ENCODE measurements around the gene TSHZ1. TPM values are rescaled to one million over a fixed set of nuclear protein-coding genes. Genes with fewer than 3 reads are reported as not detected.
A peak's percentile ranks its signal among the peaks of the same experiment; 100 is the strongest.

TSHZ1 gene
- total RNA-seq, 1 experiment from 2014 or later: 9.7 TPM

DNA sequence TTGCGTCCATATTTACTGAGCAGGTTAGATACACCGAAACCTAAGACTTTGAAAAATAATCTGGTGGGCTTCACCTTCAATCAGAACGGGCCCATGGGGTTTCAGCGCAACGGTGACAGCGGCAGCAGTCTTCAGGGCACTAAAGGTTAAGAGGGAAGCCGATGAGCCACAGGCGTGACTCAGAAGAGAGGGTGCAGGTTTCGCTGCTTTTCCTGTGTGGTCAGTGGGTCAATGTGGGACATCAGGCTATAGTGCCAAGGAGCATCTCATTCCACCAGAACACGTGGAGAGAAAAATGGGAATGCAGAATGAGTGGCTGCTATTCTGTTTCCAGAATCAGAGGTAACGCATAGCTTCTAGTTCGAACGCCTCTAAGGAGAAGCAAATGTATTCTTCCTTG lies 10.5 kb upstream of the TSHZ1 start:
- ChIA-PET CTCF (interaction anchor here (0.5 kb wide), 1 partner anchor 256 kb away, joined by 3 read pairs; no protein-coding TSS in a partner anchor), POLR2A (interaction anchor here (0.7 kb wide), 1 partner anchor 10 kb away, joined by 3 read pairs; the partner anchor contains the start of gene TSHZ1)
- no peak overlapping the region for H3K4me3 Mint-ChIP-seq (ENCODE audit: unreplicated experiment)
- no peaks in the 10 kb centered on the region for H3K27me3 Mint-ChIP-seq (ENCODE audit: insufficient read depth, unreplicated experiment)
- intact Hi-C loops (cut with micrococcal nuclease): no loop called here
- BruUV-seq (replicated peaks): no TSS peak
- no peaks in the 10 kb centered on the region for H3K9me3 Mint-ChIP-seq (ENCODE audit: unreplicated experiment)
- H3K4me1 Mint-ChIP-seq (ENCODE audit: insufficient read depth, unreplicated experiment): no peaks in the 10 kb centered on the region
- no peak for DNase-seq (ENCODE audit: unreplicated experiment)
- H3K27ac Mint-ChIP-seq (ENCODE audit: low read depth, unreplicated experiment): no peak overlapping the region
- H3K36me3 Mint-ChIP-seq (ENCODE audit: insufficient read depth, unreplicated experiment): peaks cover 19% of the 10 kb centered on the region
- TF ChIP-seq, protein P1, sequence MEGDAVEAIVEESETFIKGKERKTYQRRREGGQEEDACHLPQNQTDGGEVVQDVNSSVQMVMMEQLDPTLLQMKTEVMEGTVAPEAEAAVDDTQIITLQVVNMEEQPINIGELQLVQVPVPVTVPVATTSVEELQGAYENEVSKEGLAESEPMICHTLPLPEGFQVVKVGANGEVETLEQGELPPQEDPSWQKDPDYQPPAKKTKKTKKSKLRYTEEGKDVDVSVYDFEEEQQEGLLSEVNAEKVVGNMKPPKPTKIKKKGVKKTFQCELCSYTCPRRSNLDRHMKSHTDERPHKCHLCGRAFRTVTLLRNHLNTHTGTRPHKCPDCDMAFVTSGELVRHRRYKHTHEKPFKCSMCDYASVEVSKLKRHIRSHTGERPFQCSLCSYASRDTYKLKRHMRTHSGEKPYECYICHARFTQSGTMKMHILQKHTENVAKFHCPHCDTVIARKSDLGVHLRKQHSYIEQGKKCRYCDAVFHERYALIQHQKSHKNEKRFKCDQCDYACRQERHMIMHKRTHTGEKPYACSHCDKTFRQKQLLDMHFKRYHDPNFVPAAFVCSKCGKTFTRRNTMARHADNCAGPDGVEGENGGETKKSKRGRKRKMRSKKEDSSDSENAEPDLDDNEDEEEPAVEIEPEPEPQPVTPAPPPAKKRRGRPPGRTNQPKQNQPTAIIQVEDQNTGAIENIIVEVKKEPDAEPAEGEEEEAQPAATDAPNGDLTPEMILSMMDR (IDR thresholded peaks at IDR 0.05; ENCODE audit: unreplicated experiment): no peak

DNA sequence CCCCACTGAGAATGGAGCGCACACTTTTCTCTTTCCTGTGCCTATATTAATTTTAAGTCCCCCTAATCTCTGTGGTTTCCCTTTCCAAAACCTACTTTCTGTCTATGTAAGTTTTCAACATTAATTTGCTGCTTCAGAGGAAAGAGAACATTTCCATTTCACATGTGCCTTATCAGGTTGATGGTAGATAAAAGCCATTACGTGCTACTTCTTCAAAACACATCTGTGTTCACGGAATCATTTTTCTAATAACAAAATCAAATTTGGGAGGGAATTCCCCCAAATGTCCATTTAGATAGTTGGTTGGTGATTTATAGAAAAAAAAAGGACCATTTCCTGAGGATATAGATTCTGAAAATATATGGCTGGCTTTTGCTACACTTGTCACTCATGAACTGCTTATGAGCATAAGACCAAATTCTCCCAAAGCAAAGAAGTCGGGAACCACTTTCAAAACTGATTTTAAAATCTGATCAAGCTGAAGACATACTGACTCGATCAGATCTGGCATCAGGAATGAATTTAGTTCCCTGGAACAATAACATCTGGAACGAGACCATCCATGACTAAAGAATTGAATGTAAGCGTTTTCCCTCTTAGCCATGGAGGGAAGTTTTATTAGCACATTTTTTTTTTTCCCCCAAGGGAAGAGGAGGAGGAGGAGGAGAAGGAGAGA lies 9.9 kb upstream of the TSHZ1 start:
- POLR2A ChIA-PET: interaction anchor here (0.7 kb wide), 1 partner anchor 74 kb away, joined by 4 read pairs; no protein-coding TSS in a partner anchor
- intact Hi-C loops (cut with micrococcal nuclease): no loop called here
- Mint-ChIP-seq H3K27me3 (ENCODE audit: insufficient read depth, unreplicated experiment) (no peaks in the 10 kb centered on the region), H3K27ac (ENCODE audit: low read depth, unreplicated experiment) (no peak overlapping the region), H3K36me3 (ENCODE audit: insufficient read depth, unreplicated experiment) (peaks cover 19% of the 10 kb centered on the region), H3K4me1 (ENCODE audit: insufficient read depth, unreplicated experiment) (peaks cover 5% of the 10 kb centered on the region), H3K9me3 (ENCODE audit: unreplicated experiment) (no peaks in the 10 kb centered on the region), H3K4me3 (ENCODE audit: unreplicated experiment) (no peak overlapping the region)
- TF ChIP-seq, protein P1 (IDR thresholded peaks at IDR 0.05; ENCODE audit: unreplicated experiment): no peak
- BruUV-seq (replicated peaks): no TSS peak
- DNase-seq (ENCODE audit: unreplicated experiment): no peak
- CTCF ChIA-PET: no interaction called here

DNA sequence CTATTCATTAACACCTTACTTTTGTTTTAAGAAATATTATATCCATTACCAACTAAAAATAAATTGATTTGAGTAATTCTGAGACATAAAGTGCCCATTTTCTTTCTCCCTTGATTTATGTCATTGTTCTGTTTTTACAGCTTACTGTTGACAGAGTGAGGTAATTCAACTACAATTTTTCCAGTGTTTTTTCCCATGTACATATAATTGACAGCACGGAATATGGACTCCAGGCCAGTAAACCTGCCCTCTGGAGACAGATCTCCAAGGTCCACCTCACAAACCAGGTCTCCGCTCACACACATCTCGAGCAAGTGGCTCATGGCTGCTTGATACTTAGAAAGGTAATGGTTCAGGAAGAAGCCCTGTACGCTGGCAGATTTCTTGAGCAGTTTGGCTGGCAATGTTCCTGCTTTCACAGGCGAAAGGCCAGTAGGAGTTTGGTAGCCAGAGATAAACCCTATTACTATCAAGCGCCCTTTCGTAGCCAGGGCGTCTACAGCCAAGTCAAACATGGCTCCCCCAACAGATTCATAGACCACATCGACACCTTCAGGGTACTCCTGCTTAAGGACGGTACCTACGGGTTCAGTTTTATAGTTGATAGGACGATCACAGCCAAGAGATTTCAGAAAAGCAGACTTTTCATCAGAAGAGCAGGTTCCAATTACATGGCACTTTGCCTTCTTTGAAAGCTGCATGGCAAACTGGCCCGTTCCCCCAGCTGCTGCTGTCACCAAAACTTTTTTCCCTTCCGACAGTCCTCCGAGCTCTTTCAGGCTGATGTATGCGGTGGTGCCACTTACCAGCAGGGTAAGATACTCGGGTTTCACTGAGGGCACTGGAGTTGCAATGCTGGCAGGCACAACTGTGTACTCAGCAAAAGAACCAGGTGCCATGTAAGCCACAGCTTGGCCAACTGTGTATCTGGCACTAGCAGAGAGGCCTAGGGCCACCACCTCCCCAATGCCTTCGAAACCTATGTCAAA lies 9.0 kb upstream of the TSHZ1 start:
- no peak overlapping the region for H3K4me3 Mint-ChIP-seq (ENCODE audit: unreplicated experiment)
- DNase-seq (ENCODE audit: unreplicated experiment): no peak
- no peak overlapping the region for H3K27ac Mint-ChIP-seq (ENCODE audit: low read depth, unreplicated experiment)
- TF ChIP-seq, protein P1 (IDR thresholded peaks at IDR 0.05; ENCODE audit: unreplicated experiment): no peak
- intact Hi-C loops (cut with micrococcal nuclease): no loop called here
- no peaks in the 10 kb centered on the region for H3K27me3 Mint-ChIP-seq (ENCODE audit: insufficient read depth, unreplicated experiment)
- peaks cover 27% of the 10 kb centered on the region for H3K36me3 Mint-ChIP-seq (ENCODE audit: insufficient read depth, unreplicated experiment)
- no peaks in the 10 kb centered on the region for H3K9me3 Mint-ChIP-seq (ENCODE audit: unreplicated experiment)
- CTCF ChIA-PET: interaction anchor here (0.6 kb wide), 1 partner anchor 274 kb away, joined by 4 read pairs; no protein-coding TSS in a partner anchor
- POLR2A ChIA-PET: interaction anchor here (0.7 kb wide), 1 partner anchor 73 kb away, joined by 4 read pairs; no protein-coding TSS in a partner anchor
- peaks cover 14% of the 10 kb centered on the region for H3K4me1 Mint-ChIP-seq (ENCODE audit: insufficient read depth, unreplicated experiment)
- BruUV-seq (replicated peaks): TSS peak; percentile 3
